Thyroid gland (tissue), 4 donors: Measurements from ENCODE around the gene SMIM7. TPM values are rescaled to one million over a fixed set of nuclear protein-coding genes. Genes with fewer than 3 reads are reported as not detected.
A peak's percentile ranks its signal among the peaks of the same experiment; 100 is the strongest.

ENCODE experiments used
- DNase-seq, 2 donors: peaks; one replicate each; pipeline ENCODE4 v3.0.0-alpha.2; 2019
- H3K27ac ChIP-seq, 3 donors: fragments of 200-600 bp; sonication (generic); 1 replicate in 2 of 3; 2 replicates in 1 of 3; pipeline ENCODE4 v1.5.1; 2016 to 2019; ENCODE audit warnings: mild to moderate bottlenecking in 1 of 3, moderate library complexity in 1 of 3
- H3K27me3 ChIP-seq: fragments of 200-600 bp; sonication (generic); one replicate; pipeline ENCODE4 v1.5.1; 2019
- H3K36me3 ChIP-seq, 2 donors: fragments of 200-600 bp; sonication (generic); one replicate each; pipeline ENCODE4 v1.5.1; 2016 to 2019
- H3K4me1 ChIP-seq, 2 donors: fragments of 200-600 bp; sonication (generic); one replicate each; pipeline ENCODE4 v1.5.1; 2017 to 2019
- H3K4me3 ChIP-seq, 3 donors: fragments of 200-600 bp; sonication (generic); replicated peaks in 1 of 3; 1 replicate in 2 of 3; 2 replicates in 1 of 3; pipeline ENCODE4 v1.5.1; 2016; ENCODE audit warnings: mild to moderate bottlenecking in 1 of 3
- H3K9me3 ChIP-seq: fragments of 200-600 bp; sonication (generic); one replicate; pipeline ENCODE4 v1.5.1; 2017
- CTCF ChIP-seq, 6 experiments: fragments of 200-600 bp in 3 of 6; fragments of 450-650 bp in 3 of 6; sonication (generic) in 3 of 6; IDR thresholded peaks; one replicate each; pipeline ENCODE4 v1.5.1; 2016 to 2019; ENCODE audit warnings: antibody characterized with exemption in 6 of 6, mild to moderate bottlenecking in 2 of 6, inconsistent platforms in 1 of 6, moderate library complexity in 1 of 6
- POLR2A ChIP-seq, 2 donors: fragments of 450-650 bp; IDR thresholded peaks; one replicate each; pipeline ENCODE4 v1.6.1; 2017; ENCODE audit warnings: antibody characterized with exemption in 2 of 2, mild to moderate bottlenecking in 2 of 2, moderate library complexity in 1 of 2
- WGBS, 2 donors: methylation state at CpG; one replicate each; pipeline ENCODE4 v1.1.5; 2017; 5-methylcytosine and 5-hydroxymethylcytosine counted together
- intact Hi-C: fragments of 100-400 bp; cut with DNase I; formaldehyde crosslinking; loops from one replicate; pipeline ENCODE4 v1.15.1; 2023
- total RNA-seq, 4 donors: library from RNA; depleted of rRNA; stranded (reverse); fragments of >200 nt; gene quantifications; one replicate each; pipeline ENCODE4 v1.2.3, GENCODE V29; 2016

Gene SMIM7
- total RNA-seq, 4 donors from 2014 or later = 80.9 to 171 (median 119) TPM

DNA sequence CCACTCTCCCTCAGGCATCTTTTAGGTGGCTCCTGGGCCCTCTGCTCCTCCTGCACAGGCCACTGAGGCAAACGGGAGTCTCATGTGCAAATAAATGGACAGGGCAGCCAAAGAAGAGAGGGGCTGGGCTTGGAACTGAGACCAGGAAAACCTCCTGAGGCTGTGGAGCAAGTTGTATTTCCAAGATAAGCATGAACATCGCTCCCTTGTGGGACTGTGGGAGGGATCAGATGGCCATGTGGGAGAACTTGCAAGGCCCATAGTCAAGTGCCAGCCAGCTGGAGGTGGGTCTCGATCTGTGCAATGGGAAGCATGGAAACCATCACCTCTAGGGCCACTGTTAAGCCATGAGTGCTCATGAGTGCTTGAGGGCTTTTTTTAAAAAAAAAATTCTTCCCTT is 56.9 kb downstream of the SMIM7 start:
- DNase-seq = no peak
- no peak for TF ChIP-seq CTCF (IDR thresholded peaks at IDR 0.05)
- no peak for TF ChIP-seq POLR2A (IDR thresholded peaks at IDR 0.05)
- Histone ChIP-seq H3K9me3 (no peaks in the 10 kb centered on the region), H3K4me1 (peaks cover 22 to 37% of the 10 kb centered on the region in 2 donors), H3K36me3 (no peaks in the 10 kb centered on the region), H3K4me3 (no peak overlapping the region), H3K27ac (no peak overlapping the region), H3K27me3 (no peaks in the 10 kb centered on the region)
- WGBS, 2 donors = 56 to 71% methylated on average over 3 of the region's 3 CpGs
- intact Hi-C loops = no loop called here

- intact Hi-C loops = no loop called here
- no peak for DNase-seq
- TF ChIP-seq POLR2A (IDR thresholded peaks at IDR 0.05) (no peak), CTCF (IDR thresholded peaks at IDR 0.05) (no peak)
- no peaks in the 10 kb centered on the region for H3K9me3 ChIP-seq
- no peak overlapping the region for H3K4me3 ChIP-seq
- no peaks in the 10 kb centered on the region for H3K36me3 ChIP-seq
- H3K27ac ChIP-seq = no peak overlapping the region
- 93 to 94% methylated on average over 20 of the region's 20 CpGs for WGBS, 2 donors
- H3K27me3 ChIP-seq = no peaks in the 10 kb centered on the region
- H3K4me1 ChIP-seq = peaks cover 22 to 32% of the 10 kb centered on the region in 2 donors
These were observed 58.4 kb downstream of the SMIM7 start for GRCh38 chr19:16601378-16602052.

- Histone ChIP-seq H3K4me3 (no peak overlapping the region), H3K36me3 (no peaks in the 10 kb centered on the region), H3K27ac (no peak overlapping the region), H3K27me3 (no peaks in the 10 kb centered on the region), H3K9me3 (no peaks in the 10 kb centered on the region), H3K4me1 (peaks cover 19 to 33% of the 10 kb centered on the region in 2 donors)
- no peak for TF ChIP-seq CTCF (IDR thresholded peaks at IDR 0.05)
- TF ChIP-seq POLR2A (IDR thresholded peaks at IDR 0.05) = no peak
- intact Hi-C loops = no loop called here
- WGBS, 2 donors = 89 to 94% methylated on average over 5 of the region's 5 CpGs
- DNase-seq = no peak
These were observed 59.1 kb downstream of the SMIM7 start for GRCh38 chr19:16600824-16601223.

GRCh38 chr19:16599655-16600346 is 60.1 kb downstream of the SMIM7 start:
- 78 to 85% methylated on average over 5 to 6 of the region's 6 CpGs for WGBS, 2 donors
- H3K4me3 ChIP-seq = no peak overlapping the region
- no peaks in the 10 kb centered on the region for H3K27me3 ChIP-seq
- H3K36me3 ChIP-seq = no peaks in the 10 kb centered on the region
- H3K27ac ChIP-seq = no peak overlapping the region
- no peak for TF ChIP-seq POLR2A (IDR thresholded peaks at IDR 0.05)
- no peak for TF ChIP-seq CTCF (IDR thresholded peaks at IDR 0.05)
- H3K4me1 ChIP-seq = peaks cover 14 to 26% of the 10 kb centered on the region in 2 donors
- no peaks in the 10 kb centered on the region for H3K9me3 ChIP-seq
- no peak for DNase-seq
- intact Hi-C loops = no loop called here

DNA sequence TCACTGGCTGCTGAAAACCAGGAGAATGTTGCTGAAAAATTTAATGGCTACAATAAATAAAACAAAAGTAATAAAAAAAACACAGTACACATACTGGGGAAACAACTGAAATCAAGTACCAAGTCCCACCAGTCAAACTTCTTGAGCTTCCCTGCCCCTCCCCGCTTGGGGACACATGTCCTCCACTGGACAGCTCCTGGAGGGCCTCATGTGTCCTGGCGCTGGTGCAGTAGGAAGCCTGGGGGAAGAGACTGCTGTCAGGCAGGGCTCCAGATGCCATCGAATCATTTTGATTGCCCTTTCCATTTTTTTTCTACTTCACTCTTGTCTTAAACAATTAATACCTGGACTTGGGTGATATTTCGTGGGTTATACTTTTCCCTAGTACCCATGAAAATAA is 61.1 kb downstream of the SMIM7 start:
- H3K36me3 ChIP-seq = no peaks in the 10 kb centered on the region
- DNase-seq = peak in 1 of 2 donors; percentile 48
- intact Hi-C loops = no loop called here
- 47 to 56% methylated on average over 4 of the region's 4 CpGs for WGBS, 2 donors
- no peaks in the 10 kb centered on the region for H3K9me3 ChIP-seq
- TF ChIP-seq CTCF (IDR thresholded peaks at IDR 0.05) (no peak), POLR2A (IDR thresholded peaks at IDR 0.05) (no peak)
- no peaks in the 10 kb centered on the region for H3K27me3 ChIP-seq
- H3K4me3 ChIP-seq = no peak overlapping the region
- H3K4me1 ChIP-seq = peaks cover 14 to 31% of the 10 kb centered on the region in 2 donors
- no peak overlapping the region for H3K27ac ChIP-seq
